HFF-Myc (cell line): ENCODE data around the gene GNG12.

Experiments
- DNase-seq: peaks from one replicate; pipeline ENCODE4 v3.0.0-alpha.2; 2011; ENCODE audit warnings: low read depth; ENCODE audit errors: extremely low read depth
- H3K4me3 ChIP-seq: replicated peaks from 2 replicates; pipeline ENCODE4 v1.5.1; 2011; ENCODE audit warnings: low read depth, mild to moderate bottlenecking, control low read depth, low read length
- CTCF ChIP-seq: IDR thresholded peaks from 2 replicates; pipeline ENCODE4 v1.5.1; 2012; ENCODE audit warnings: mild to moderate bottlenecking, low read depth, low read length, control low read depth; ENCODE audit errors: missing control alignments

Gene GNG12

GRCh38 chr1:67771749-67772148 is 61.5 kb downstream of the GNG12 start:
- no peak for TF ChIP-seq CTCF
- H3K4me3 ChIP-seq, result no peak overlapping the region
- DNase-seq, result no peak

GRCh38 chr1:67771152-67771551 is 62.1 kb downstream of the GNG12 start:
- H3K4me3 ChIP-seq, result no peak overlapping the region
- no peak for DNase-seq
- TF ChIP-seq CTCF, result no peak

- no peak for DNase-seq
Observed at GRCh38 chr1:67769633-67770256, 63.5 kb downstream of the GNG12 start.

GRCh38 chr1:67768480-67768879 is 64.8 kb downstream of the GNG12 start:
- no peak for DNase-seq
- no peak for TF ChIP-seq CTCF
- H3K4me3 ChIP-seq, result no peak overlapping the region

More at GRCh38 chr1:67769633-67770256, 63.5 kb downstream of the GNG12 start:
- TF ChIP-seq CTCF, result no peak
- no peak overlapping the region for H3K4me3 ChIP-seq

GRCh38 chr1:67767103-67767782 is 66.0 kb downstream of the GNG12 start:
- no peak for DNase-seq
- TF ChIP-seq CTCF, result no peak
- H3K4me3 ChIP-seq, result no peak overlapping the region

GRCh38 chr1:67766141-67766978 is 66.9 kb downstream of the GNG12 start:
- H3K4me3 ChIP-seq, result peak overlapping the region; percentile 19; the same call in 1 of the 2 replicates
- no peak for DNase-seq
- TF ChIP-seq CTCF, result peak; percentile 69
